ENCODE results near the gene GFI1. TPM values are rescaled to one million over a fixed set of nuclear protein-coding genes. Genes with fewer than 3 reads are reported as not detected.

The GFI1 gene
- total RNA-seq, 1 donor from 2014 or later, result not detected

DNA sequence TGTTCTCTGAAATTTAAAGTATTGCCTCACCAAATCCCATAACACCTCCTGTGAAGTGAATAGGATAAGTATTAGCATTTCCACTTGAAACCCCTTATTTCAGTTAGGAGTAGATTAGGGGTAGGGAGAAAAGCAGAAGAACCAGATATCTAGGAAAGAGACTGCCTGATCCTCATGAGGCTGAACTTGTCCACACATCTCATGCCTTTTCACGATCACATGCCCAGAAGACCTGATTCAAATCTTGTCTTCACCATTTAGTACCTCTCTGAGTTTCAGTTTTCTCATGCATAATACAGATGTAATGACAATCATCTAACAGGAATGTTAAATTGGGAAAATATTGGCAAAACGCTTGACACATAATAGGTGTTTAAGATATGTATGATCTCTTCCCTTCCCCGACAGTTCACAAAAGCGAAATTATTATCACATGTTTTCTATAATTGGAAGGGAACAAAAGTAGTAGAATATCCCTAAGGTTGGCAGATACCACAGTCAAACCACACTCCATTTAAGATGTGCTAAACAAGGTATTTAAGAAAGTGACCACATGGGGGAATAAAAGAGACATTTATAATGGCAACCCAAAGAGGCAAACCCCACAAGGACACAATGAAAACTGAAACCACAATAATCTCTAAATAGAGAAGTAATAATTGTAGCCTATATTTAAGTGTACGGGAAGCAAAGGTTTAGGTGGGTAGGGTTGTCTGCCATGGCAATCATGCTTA lies 25.2 kb downstream of the GFI1 start:
- no peak for DNase-seq
- Mint-ChIP-seq H3K27ac (ENCODE audit: unreplicated experiment) (no peak overlapping the region), H3K27me3 (ENCODE audit: unreplicated experiment) (no peaks in the 10 kb centered on the region), H3K9me3 (ENCODE audit: unreplicated experiment) (no peaks in the 10 kb centered on the region), H3K4me1 (ENCODE audit: low read depth, unreplicated experiment) (no peaks in the 10 kb centered on the region), H3K36me3 (ENCODE audit: unreplicated experiment) (no peaks in the 10 kb centered on the region), H3K4me3 (ENCODE audit: unreplicated experiment) (no peak overlapping the region)
- TF ChIP-seq, protein P1, sequence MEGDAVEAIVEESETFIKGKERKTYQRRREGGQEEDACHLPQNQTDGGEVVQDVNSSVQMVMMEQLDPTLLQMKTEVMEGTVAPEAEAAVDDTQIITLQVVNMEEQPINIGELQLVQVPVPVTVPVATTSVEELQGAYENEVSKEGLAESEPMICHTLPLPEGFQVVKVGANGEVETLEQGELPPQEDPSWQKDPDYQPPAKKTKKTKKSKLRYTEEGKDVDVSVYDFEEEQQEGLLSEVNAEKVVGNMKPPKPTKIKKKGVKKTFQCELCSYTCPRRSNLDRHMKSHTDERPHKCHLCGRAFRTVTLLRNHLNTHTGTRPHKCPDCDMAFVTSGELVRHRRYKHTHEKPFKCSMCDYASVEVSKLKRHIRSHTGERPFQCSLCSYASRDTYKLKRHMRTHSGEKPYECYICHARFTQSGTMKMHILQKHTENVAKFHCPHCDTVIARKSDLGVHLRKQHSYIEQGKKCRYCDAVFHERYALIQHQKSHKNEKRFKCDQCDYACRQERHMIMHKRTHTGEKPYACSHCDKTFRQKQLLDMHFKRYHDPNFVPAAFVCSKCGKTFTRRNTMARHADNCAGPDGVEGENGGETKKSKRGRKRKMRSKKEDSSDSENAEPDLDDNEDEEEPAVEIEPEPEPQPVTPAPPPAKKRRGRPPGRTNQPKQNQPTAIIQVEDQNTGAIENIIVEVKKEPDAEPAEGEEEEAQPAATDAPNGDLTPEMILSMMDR (IDR thresholded peaks at IDR 0.05; ENCODE audit: partially characterized antibody, unreplicated experiment), result no peak

DNA sequence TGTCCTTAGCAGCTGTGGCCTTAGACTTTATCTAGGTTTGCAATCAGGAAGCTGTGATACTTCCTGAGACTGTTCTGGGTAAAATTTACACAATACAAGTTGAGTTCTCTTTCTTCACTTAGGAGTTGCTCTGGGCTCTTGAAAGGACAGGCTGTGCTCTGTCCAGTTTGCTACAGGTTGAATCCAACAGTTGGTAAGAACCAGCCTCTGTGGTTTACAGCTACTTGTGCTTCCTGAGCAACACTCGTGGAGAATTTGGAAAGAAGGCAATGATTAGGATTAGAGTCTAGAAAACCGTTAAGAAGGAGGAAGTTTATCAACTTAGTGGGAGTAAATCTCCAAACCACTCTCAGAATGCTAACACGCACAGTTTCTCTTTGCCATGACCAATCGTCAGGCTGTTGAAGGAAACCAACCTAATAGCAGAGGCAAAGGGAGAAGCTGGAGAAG lies 26.8 kb downstream of the GFI1 start:
- H3K4me3 Mint-ChIP-seq (ENCODE audit: unreplicated experiment), result no peak overlapping the region
- H3K9me3 Mint-ChIP-seq (ENCODE audit: unreplicated experiment), result no peaks in the 10 kb centered on the region
- no peak for DNase-seq
- H3K27ac Mint-ChIP-seq (ENCODE audit: unreplicated experiment), result no peak overlapping the region
- H3K4me1 Mint-ChIP-seq (ENCODE audit: low read depth, unreplicated experiment), result no peaks in the 10 kb centered on the region
- no peaks in the 10 kb centered on the region for H3K36me3 Mint-ChIP-seq (ENCODE audit: unreplicated experiment)
- no peaks in the 10 kb centered on the region for H3K27me3 Mint-ChIP-seq (ENCODE audit: unreplicated experiment)
- TF ChIP-seq, protein P1 (IDR thresholded peaks at IDR 0.05; ENCODE audit: partially characterized antibody, unreplicated experiment), result no peak

DNA sequence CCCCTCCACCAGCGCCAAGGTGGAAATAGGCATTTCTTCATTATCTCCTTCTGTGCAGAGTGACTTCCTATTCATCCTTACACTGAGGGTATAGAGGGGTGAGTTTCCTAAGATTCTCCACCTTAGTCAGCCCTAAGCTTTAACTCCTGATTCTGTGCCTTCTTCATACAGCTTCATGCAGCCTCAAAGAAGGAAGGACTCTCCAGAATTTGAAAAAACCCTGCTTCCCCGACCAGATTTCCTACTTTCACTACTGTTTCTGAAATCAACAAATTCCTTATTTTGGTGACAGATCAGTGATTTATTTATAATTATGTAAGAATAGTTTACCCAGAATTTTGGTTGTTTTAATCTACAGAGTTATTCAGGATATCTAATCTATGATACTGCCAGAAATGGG lies 28.6 kb downstream of the GFI1 start:
- TF ChIP-seq, protein P1 (IDR thresholded peaks at IDR 0.05; ENCODE audit: partially characterized antibody, unreplicated experiment), result no peak
- H3K27me3 Mint-ChIP-seq (ENCODE audit: unreplicated experiment), result no peaks in the 10 kb centered on the region
- DNase-seq, result no peak
- no peaks in the 10 kb centered on the region for H3K36me3 Mint-ChIP-seq (ENCODE audit: unreplicated experiment)
- H3K9me3 Mint-ChIP-seq (ENCODE audit: unreplicated experiment), result no peaks in the 10 kb centered on the region
- H3K27ac Mint-ChIP-seq (ENCODE audit: unreplicated experiment), result no peak overlapping the region
- H3K4me1 Mint-ChIP-seq (ENCODE audit: low read depth, unreplicated experiment), result no peaks in the 10 kb centered on the region
- H3K4me3 Mint-ChIP-seq (ENCODE audit: unreplicated experiment), result no peak overlapping the region

DNA sequence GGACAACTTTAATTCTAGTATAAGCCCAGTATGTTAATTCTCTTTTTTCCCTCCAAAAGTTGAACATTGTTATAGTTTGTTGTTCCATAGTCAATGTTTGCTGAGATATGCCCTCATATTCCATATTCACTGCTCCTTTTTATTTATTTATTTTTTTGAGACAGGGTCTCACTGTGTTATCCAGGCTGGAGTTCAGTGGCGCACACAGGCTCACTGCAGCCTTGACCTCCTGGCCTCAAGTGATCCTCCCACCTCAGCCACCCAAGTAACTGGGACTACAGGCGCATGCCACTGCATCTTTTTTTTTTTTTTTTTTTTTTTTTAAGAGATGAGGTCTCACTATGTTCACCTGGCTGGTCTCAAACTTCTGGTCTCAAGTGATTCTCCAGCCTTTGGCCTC lies 38.7 kb downstream of the GFI1 start:
- H3K27me3 Mint-ChIP-seq (ENCODE audit: unreplicated experiment), result no peaks in the 10 kb centered on the region
- TF ChIP-seq, protein P1 (IDR thresholded peaks at IDR 0.05; ENCODE audit: partially characterized antibody, unreplicated experiment), result no peak
- H3K4me1 Mint-ChIP-seq (ENCODE audit: low read depth, unreplicated experiment), result no peaks in the 10 kb centered on the region
- no peaks in the 10 kb centered on the region for H3K9me3 Mint-ChIP-seq (ENCODE audit: unreplicated experiment)
- DNase-seq, result no peak
- H3K27ac Mint-ChIP-seq (ENCODE audit: unreplicated experiment), result no peak overlapping the region
- H3K36me3 Mint-ChIP-seq (ENCODE audit: unreplicated experiment), result no peaks in the 10 kb centered on the region
- no peak overlapping the region for H3K4me3 Mint-ChIP-seq (ENCODE audit: unreplicated experiment)

DNA sequence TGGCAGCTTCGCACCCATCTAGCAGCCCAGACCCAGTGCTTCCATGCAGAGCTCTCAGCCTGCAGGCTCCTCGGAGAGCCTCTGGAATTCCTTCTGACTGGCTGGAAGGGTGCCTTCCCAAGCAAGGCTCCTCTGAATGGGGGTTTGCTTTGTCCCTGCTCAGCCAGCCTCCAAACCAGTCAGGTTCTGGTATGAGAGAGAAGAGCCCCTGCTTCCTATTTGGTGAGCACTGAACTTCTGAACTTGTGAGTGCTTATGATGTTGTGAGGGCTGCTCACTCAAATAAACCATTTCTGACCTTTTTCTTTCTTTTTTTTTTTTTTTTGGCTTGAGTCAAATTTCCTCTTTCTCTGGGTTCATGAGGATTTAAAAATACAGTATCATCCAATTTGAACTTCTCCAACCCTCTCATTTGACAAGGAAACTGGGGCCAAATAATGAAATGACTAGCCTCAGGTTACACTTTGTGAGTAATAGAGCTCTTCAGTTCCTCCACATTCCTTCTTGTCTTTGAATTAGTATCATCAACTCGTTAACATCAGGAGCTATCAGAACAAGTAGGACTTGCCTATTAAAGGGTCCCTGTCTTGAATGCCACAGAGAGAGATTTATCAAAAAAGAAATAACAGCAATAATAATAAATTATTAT lies 39.6 kb downstream of the GFI1 start:
- H3K36me3 Mint-ChIP-seq (ENCODE audit: unreplicated experiment), result no peaks in the 10 kb centered on the region

More for the DNA sequence above, 39.6 kb downstream of the GFI1 start:
- H3K27me3 Mint-ChIP-seq (ENCODE audit: unreplicated experiment), result no peaks in the 10 kb centered on the region
- TF ChIP-seq, protein P1 (IDR thresholded peaks at IDR 0.05; ENCODE audit: partially characterized antibody, unreplicated experiment), result no peak
- H3K4me3 Mint-ChIP-seq (ENCODE audit: unreplicated experiment), result no peak overlapping the region
- no peaks in the 10 kb centered on the region for H3K4me1 Mint-ChIP-seq (ENCODE audit: low read depth, unreplicated experiment)
- peaks cover under 1% of the 10 kb centered on the region for H3K9me3 Mint-ChIP-seq (ENCODE audit: unreplicated experiment)
- H3K27ac Mint-ChIP-seq (ENCODE audit: unreplicated experiment), result no peak overlapping the region
- DNase-seq, result no peak
